ENCODE measurements around the gene PCDHGB5. TPM values are rescaled to one million over a fixed set of nuclear protein-coding genes. Genes with fewer than 3 reads are reported as not detected.

PCDHGB5 gene
- total and polyA plus RNA-seq, 2 of the 13 experiments (the other 11 are each of a cell fraction or from before 2014, with no cell fraction given), result 0.08 to 0.44 TPM

- WGBS (ENCODE audit: low lambda C conversion rate), result 41% methylated on average over 23 of the region's 24 CpGs
- POLR2A ChIA-PET, result interaction anchor here (0.8 kb wide), 1 partner anchor 204 kb away, joined by 4 read pairs; no protein-coding TSS in a partner anchor
- no peaks in the 10 kb centered on the region for H3K27me3 ChIP-seq (ENCODE audit: control insufficient read depth in 1 of 2, insufficient read depth in 2 of 2, low read length in 2 of 2)
- FAIRE-seq (no peak), ATAC-seq (peak; percentile 78), DNase-seq (ENCODE audit: low spot score) (peak; percentile 48)
- intact Hi-C loops (cut with micrococcal nuclease; ENCODE audit: unreplicated experiment) (loop anchor here (2.0 to 10.0 kb wide), 2 partner anchors 165 to 205 kb away; no protein-coding TSS in a partner anchor), in situ Hi-C loops (cut with HindIII; ENCODE audit: extremely low pct_ligation_motif_present, low pct_unique_long_range_greater_than_20kb) (loop anchor here (10.0 kb wide), 1 partner anchor 165 kb away; no protein-coding TSS in a partner anchor)
- CTCF ChIA-PET (ENCODE audit: low intra/inter-chr PET ratio, low total read pairs), result interaction anchor here (1.6 to 1.8 kb wide), 3 partner anchors 165 to 204 kb away, joined by 5 to 10 read pairs (median 7); no protein-coding TSS in a partner anchor
- H2AFZ ChIP-seq (ENCODE audit: low read length), result peak within 1 kb of the TSS; percentile 48
- no peaks in the 10 kb centered on the region for H3K4me1 ChIP-seq (ENCODE audit: insufficient read depth, low read length)
- H3K9ac ChIP-seq (ENCODE audit: insufficient read depth, low read depth, low read length), result peak within 1 kb of the TSS; percentile 44
- H4K20me1 ChIP-seq (ENCODE audit: insufficient read depth, low read length), result no peaks in the 10 kb centered on the region
- no peaks in the 10 kb centered on the region for H3K36me3 ChIP-seq (replicated peaks in 1 of 2; ENCODE audit: control insufficient read depth in 1 of 2, insufficient read depth in 2 of 2, low read length in 2 of 2)
- peaks cover 47% of the 10 kb centered on the region for H3K9me3 ChIP-seq (ENCODE audit: low read length)
- BruUV-seq (replicated peaks), result TSS peak; percentile 64
- H3K4me3 ChIP-seq (replicated peaks in 1 of 3; ENCODE audit: insufficient read depth in 1 of 3, low read depth in 2 of 3, low read length in 3 of 3), result peak within 1 kb of the TSS; percentile 17 to 63 (median 50); a peak in 5 of 6 replicates
- no peak within 1 kb of the TSS for H3K27ac ChIP-seq (ENCODE audit: extremely low read length, insufficient read depth, low read length)
- peak within 1 kb of the TSS; percentile 31 for H3K4me2 ChIP-seq (ENCODE audit: low read depth, low read length)
- no peaks in the 10 kb centered on the region for H3K79me2 ChIP-seq (ENCODE audit: insufficient read depth, low read length)
- TF ChIP-seq NFATC3 (CRISPR knock-in tag; IDR thresholded peaks at IDR 0.05), result no peak
- TF ChIP-seq ZNF740 (CRISPR knock-in tag; IDR thresholded peaks at IDR 0.05), result no peak
- no peak for TF ChIP-seq ZNF468 (CRISPR knock-in tag; IDR thresholded peaks at IDR 0.05)
- TF ChIP-seq SMC3 (IDR thresholded peaks at IDR 0.05; ENCODE audit: low read length), result peak; percentile 32; the same call in 1 of the 2 replicates
- TF ChIP-seq RBFOX2 (IDR thresholded peaks at IDR 0.05; ENCODE audit: low read depth, low read length), result no peak
- TF ChIP-seq ZC3H13 (CRISPR knock-in tag; IDR thresholded peaks at IDR 0.05), result no peak
- no peak for TF ChIP-seq HDAC1 (CRISPR knock-in tag; IDR thresholded peaks at IDR 0.05)
- peak in 1 of 2 experiments; percentile 62; a peak in 1 of 4 replicates for TF ChIP-seq HMGXB4 (CRISPR knock-in tag; IDR thresholded peaks at IDR 0.05; ENCODE audit: borderline replicate concordance in 1 of 2, low read depth in 1 of 2)
- TF ChIP-seq KLF12 (CRISPR knock-in tag; IDR thresholded peaks at IDR 0.05; ENCODE audit: borderline replicate concordance), result no peak
- TF ChIP-seq DZIP1 (CRISPR knock-in tag; IDR thresholded peaks at IDR 0.05), result no peak
- TF ChIP-seq THAP11 (CRISPR knock-in tag; IDR thresholded peaks at IDR 0.05), result no peak
- TF ChIP-seq SNAPC2 (CRISPR knock-in tag; IDR thresholded peaks at IDR 0.05), result no peak
- TF ChIP-seq PREB (CRISPR knock-in tag; IDR thresholded peaks at IDR 0.05), result no peak
- TF ChIP-seq KAT8 (CRISPR knock-in tag; IDR thresholded peaks at IDR 0.05), result 0 out of 2 replicates have a peak, but pooled peaks have one; percentile 29
- no peak for TF ChIP-seq ZNF782 (CRISPR knock-in tag; IDR thresholded peaks at IDR 0.05; ENCODE audit: borderline replicate concordance)
- peak; percentile 57 for TF ChIP-seq STAG1 (CRISPR knock-in tag; IDR thresholded peaks at IDR 0.05)
Observed at GRCh38 chr5:141359790-141360426, 37.8 kb upstream of the PCDHGB5 start, which contains the start of gene PCDHGB2. Gene PCDHGB2 (plus strand): TSS chr5:141359994. CDS start chr5:141360136, 142 bp downstream.
